Trophoblast cell (in vitro differentiated cells and primary cell): ENCODE data around the gene TP53BP1.

Experiments used
- DNase-seq, 2 donors: peaks; one replicate each; pipeline ENCODE4 v3.0.0-alpha.2; 2016
- H2AFZ ChIP-seq: 2 replicates; pipeline ENCODE4 v1.6.1; 2013; ENCODE audit warnings: low read length, moderate library complexity, mild to moderate bottlenecking; ENCODE audit not compliant: insufficient read depth, poor library complexity
- H2AK5ac ChIP-seq: 2 replicates; pipeline ENCODE4 v1.6.1; 2013; ENCODE audit warnings: mild to moderate bottlenecking, low read length
- H2BK120ac ChIP-seq: 2 replicates; pipeline ENCODE4 v1.6.1; 2013; ENCODE audit warnings: low read length, mild to moderate bottlenecking, moderate library complexity; ENCODE audit not compliant: insufficient read depth, poor library complexity
- H2BK12ac ChIP-seq: 2 replicates; pipeline ENCODE4 v1.6.1; 2013; ENCODE audit warnings: mild to moderate bottlenecking, low read length, moderate library complexity
- H2BK5ac ChIP-seq: 2 replicates; pipeline ENCODE4 v1.6.1; 2013; ENCODE audit warnings: low read length, low read depth, moderate library complexity, mild to moderate bottlenecking; ENCODE audit not compliant: poor library complexity
- H3K14ac ChIP-seq: 2 replicates; pipeline ENCODE4 v1.6.1; 2013; ENCODE audit warnings: mild to moderate bottlenecking, low read length
- H3K18ac ChIP-seq: 2 replicates; pipeline ENCODE4 v1.6.1; 2013; ENCODE audit warnings: mild to moderate bottlenecking, low read length
- H3K23ac ChIP-seq: 2 replicates; pipeline ENCODE4 v1.6.1; 2013; ENCODE audit warnings: low read length
- H3K27ac ChIP-seq: 2 replicates; pipeline ENCODE4 v1.5.1; 2013; ENCODE audit warnings: low read depth, mild to moderate bottlenecking, inconsistent platforms, low read length, moderate library complexity
- H3K27me3 ChIP-seq: 2 replicates; pipeline ENCODE4 v1.6.1; 2013; ENCODE audit warnings: inconsistent platforms, mild to moderate bottlenecking, low read length, moderate library complexity; ENCODE audit not compliant: insufficient read depth
- H3K36me3 ChIP-seq, 2 experiments: 1 replicate in 1 of 2; 2 replicates in 1 of 2; pipeline ENCODE4 v1.6.1; 2013; ENCODE audit warnings: low read length in 2 of 2, mild to moderate bottlenecking in 2 of 2, moderate library complexity in 1 of 2; ENCODE audit not compliant: insufficient read depth in 2 of 2, control insufficient read depth in 1 of 2
- H3K4ac ChIP-seq: 2 replicates; pipeline ENCODE4 v1.6.1; 2013; ENCODE audit warnings: low read depth, mild to moderate bottlenecking, low read length, moderate library complexity
- H3K4me1 ChIP-seq, 2 experiments: 1 replicate in 1 of 2; 2 replicates in 1 of 2; pipeline ENCODE4 v1.6.1; 2013; ENCODE audit warnings: low read length in 2 of 2, mild to moderate bottlenecking in 2 of 2, moderate library complexity in 1 of 2; ENCODE audit not compliant: insufficient read depth in 2 of 2, control insufficient read depth in 1 of 2
- H3K4me2 ChIP-seq: 2 replicates; pipeline ENCODE4 v1.6.1; 2013; ENCODE audit warnings: inconsistent platforms, mild to moderate bottlenecking, low read length, moderate library complexity
- H3K4me3 ChIP-seq: 2 replicates; pipeline ENCODE4 v1.5.1; 2013; ENCODE audit warnings: mild to moderate bottlenecking, low read depth, low read length, inconsistent platforms
- H3K79me1 ChIP-seq: one replicate; pipeline ENCODE4 v1.6.1; 2013; ENCODE audit warnings: low read length
- H3K79me2 ChIP-seq: 2 replicates; pipeline ENCODE4 v1.6.1; 2013; ENCODE audit warnings: low read length, mild to moderate bottlenecking; ENCODE audit not compliant: control insufficient read depth, insufficient read depth, poor library complexity
- H3K9ac ChIP-seq: 2 replicates; pipeline ENCODE4 v1.6.1; 2013; ENCODE audit warnings: mild to moderate bottlenecking, low read length
- H3K9me3 ChIP-seq: 2 replicates; pipeline ENCODE4 v1.6.1; 2013; ENCODE audit warnings: low read depth, mild to moderate bottlenecking, control low read depth, inconsistent platforms, low read length; ENCODE audit not compliant: insufficient read depth
- H4K12ac ChIP-seq: 2 replicates; pipeline ENCODE4 v1.6.1; 2013; ENCODE audit warnings: low read depth, mild to moderate bottlenecking, low read length, moderate library complexity
- H4K8ac ChIP-seq: 2 replicates; pipeline ENCODE4 v1.6.1; 2013; ENCODE audit warnings: low read depth, mild to moderate bottlenecking, low read length, moderate library complexity
- H4K91ac ChIP-seq: one replicate; pipeline ENCODE4 v1.6.1; 2013; ENCODE audit warnings: low read depth, mild to moderate bottlenecking, low read length, moderate library complexity
- WGBS: extraction: QIAGEN DNeasy Blood & Tissue Kit; methylation state at CpG from one replicate; pipeline ENCODE4 v1.1.7; 2013; ENCODE audit warnings: missing lambda C conversion rate; ENCODE audit not compliant: insufficient read length, insufficient coverage; ENCODE audit errors: extremely low coverage; 5-methylcytosine and 5-hydroxymethylcytosine counted together

The TP53BP1 gene

GRCh38 chr15:43489191-43489590, 3.8 kb downstream of the TP53BP1 start:
- Histone ChIP-seq H3K4me3 (no peak overlapping the region), H3K4me1 (no peaks in the 10 kb centered on the region), H3K9me3 (no peaks in the 10 kb centered on the region), H3K27ac (no peak overlapping the region), H3K27me3 (no peaks in the 10 kb centered on the region), H3K4me2 (no peak overlapping the region), H2BK5ac (no peak overlapping the region), H2AFZ (no peak overlapping the region), H4K91ac (no peak overlapping the region), H3K14ac (no peak overlapping the region), H2AK5ac (no peak overlapping the region), H3K9ac (no peak overlapping the region), H2BK12ac (no peak overlapping the region), H3K79me2 (no peaks in the 10 kb centered on the region), H3K36me3 (peaks cover 10 to 19% of the 10 kb centered on the region in 2 experiments), H4K8ac (no peak overlapping the region), H2BK120ac (no peak overlapping the region), H3K4ac (no peak overlapping the region), H3K18ac (no peak overlapping the region), H3K23ac (no peak overlapping the region), H4K12ac (no peak overlapping the region), H3K79me1 (peaks cover 3% of the 10 kb centered on the region)
- no peak for DNase-seq
- WGBS = no CpG with 5 or more reads among the region's 1 CpG

- Histone ChIP-seq H2AK5ac (no peak overlapping the region), H2BK120ac (no peak overlapping the region), H3K9me3 (no peaks in the 10 kb centered on the region), H2BK12ac (no peak overlapping the region), H4K91ac (no peak overlapping the region), H4K12ac (no peak overlapping the region), H3K9ac (no peak overlapping the region), H3K4me3 (no peak overlapping the region), H3K23ac (no peak overlapping the region), H3K79me1 (peaks cover 3% of the 10 kb centered on the region), H3K27ac (no peak overlapping the region), H3K79me2 (no peaks in the 10 kb centered on the region), H2BK5ac (no peak overlapping the region), H3K36me3 (peaks cover 10 to 19% of the 10 kb centered on the region in 2 experiments), H3K27me3 (no peaks in the 10 kb centered on the region), H2AFZ (no peak overlapping the region), H4K8ac (no peak overlapping the region), H3K4me2 (no peak overlapping the region), H3K4ac (no peak overlapping the region), H3K14ac (no peak overlapping the region), H3K18ac (no peak overlapping the region), H3K4me1 (no peaks in the 10 kb centered on the region)
- no peak for DNase-seq
- no CpG with 5 or more reads among the region's 3 CpGs for WGBS
These were observed 4.2 kb downstream of the TP53BP1 start for GRCh38 chr15:43488790-43489189.

GRCh38 chr15:43487271-43487895, 5.6 kb downstream of the TP53BP1 start:
- H3K27ac ChIP-seq = no peak overlapping the region
- H3K4me1 ChIP-seq = no peaks in the 10 kb centered on the region
- H3K79me2 ChIP-seq = no peaks in the 10 kb centered on the region
- no peak overlapping the region for H3K4me3 ChIP-seq
- H4K91ac ChIP-seq = no peak overlapping the region
- H4K8ac ChIP-seq = no peak overlapping the region
- H2BK12ac ChIP-seq = no peak overlapping the region
- H3K9ac ChIP-seq = no peak overlapping the region
- no peak overlapping the region for H3K14ac ChIP-seq
- no peak overlapping the region for H2AFZ ChIP-seq
- no peak overlapping the region for H4K12ac ChIP-seq
- no peak overlapping the region for H3K18ac ChIP-seq
- DNase-seq = no peak
- H3K9me3 ChIP-seq = no peaks in the 10 kb centered on the region
- WGBS = no CpG with 5 or more reads among the region's 6 CpGs
- H3K27me3 ChIP-seq = no peaks in the 10 kb centered on the region
- no peak overlapping the region for H2BK120ac ChIP-seq
- H3K23ac ChIP-seq = no peak overlapping the region
- no peak overlapping the region for H3K4ac ChIP-seq
- no peak overlapping the region for H2BK5ac ChIP-seq
- no peak overlapping the region for H2AK5ac ChIP-seq
- no peaks in the 10 kb centered on the region for H3K79me1 ChIP-seq
- H3K4me2 ChIP-seq = no peak overlapping the region
- H3K36me3 ChIP-seq = peaks cover 11 to 23% of the 10 kb centered on the region in 2 experiments

- H2AK5ac ChIP-seq = no peak overlapping the region
- no peaks in the 10 kb centered on the region for H3K79me2 ChIP-seq
- H4K91ac ChIP-seq = no peak overlapping the region
- no peak overlapping the region for H3K9ac ChIP-seq
- no peak overlapping the region for H3K14ac ChIP-seq
- H3K79me1 ChIP-seq = no peaks in the 10 kb centered on the region
- peak; percentile 90 to 98 for DNase-seq
- no peak overlapping the region for H4K12ac ChIP-seq
- H3K18ac ChIP-seq = no peak overlapping the region
- H3K4me3 ChIP-seq = no peak overlapping the region
- no peak overlapping the region for H3K27ac ChIP-seq
- H2BK120ac ChIP-seq = no peak overlapping the region
- no peak overlapping the region for H2BK5ac ChIP-seq
- H3K4me1 ChIP-seq = no peaks in the 10 kb centered on the region
- H3K4me2 ChIP-seq = no peak overlapping the region
- H3K4ac ChIP-seq = no peak overlapping the region
- H3K9me3 ChIP-seq = no peaks in the 10 kb centered on the region
- H3K23ac ChIP-seq = no peak overlapping the region
- H3K27me3 ChIP-seq = no peaks in the 10 kb centered on the region
- H3K36me3 ChIP-seq = peaks cover 14 to 21% of the 10 kb centered on the region in 2 experiments
- no peak overlapping the region for H2AFZ ChIP-seq
- WGBS = no CpG with 5 or more reads among the region's 2 CpGs
- H2BK12ac ChIP-seq = no peak overlapping the region
- no peak overlapping the region for H4K8ac ChIP-seq
These were observed 8.5 kb downstream of the TP53BP1 start for GRCh38 chr15:43484455-43484854.
